ENCODE results near the gene KRT6B. TPM values are rescaled to one million over a fixed set of nuclear protein-coding genes. Genes with fewer than 3 reads are reported as not detected.

The KRT6B gene
- total RNA-seq, 1 donor from 2014 or later: 0.36 TPM

DNA sequence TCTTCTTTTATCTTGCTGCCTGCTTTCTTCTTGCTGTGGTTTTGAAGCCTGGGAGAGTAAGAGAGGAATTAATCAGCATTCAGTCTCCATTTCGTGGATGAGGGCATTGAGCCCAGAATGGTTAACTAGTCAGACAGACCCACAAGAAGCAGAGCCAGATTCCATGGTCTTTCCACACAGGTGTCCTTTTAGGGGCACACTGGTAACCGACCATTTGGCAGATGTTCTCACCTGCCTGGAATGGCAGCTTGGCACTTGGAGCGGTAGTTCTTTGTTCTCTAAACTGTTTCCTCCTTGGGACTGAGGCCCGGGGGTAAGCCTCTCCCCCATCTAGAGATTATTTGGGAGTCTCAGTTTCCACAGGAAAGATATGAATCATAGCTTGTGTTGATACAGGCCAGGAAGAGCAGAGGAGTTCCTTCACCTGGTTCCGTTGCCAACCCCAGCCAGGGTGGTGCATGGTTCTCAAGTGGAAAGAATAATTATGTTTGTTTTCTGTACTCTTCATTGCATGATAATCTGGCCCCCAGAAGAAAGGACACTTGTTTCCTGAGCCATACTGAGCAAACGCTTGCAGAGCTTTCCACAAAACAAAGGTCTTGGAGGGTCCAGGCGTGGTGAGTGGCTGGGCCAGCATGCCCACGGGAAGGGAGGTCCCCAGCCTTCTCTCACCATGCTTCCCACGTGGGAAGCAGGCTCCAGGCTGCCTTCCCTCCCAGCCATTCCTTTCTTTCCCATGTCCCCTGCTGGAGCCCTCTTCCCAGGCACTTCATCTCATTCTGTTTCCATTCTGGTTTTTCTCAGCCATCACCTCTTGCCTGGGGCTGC, 15.7 kb downstream of the KRT6B start:
- no peak for DNase-seq (ENCODE audit: low spot score)

DNA sequence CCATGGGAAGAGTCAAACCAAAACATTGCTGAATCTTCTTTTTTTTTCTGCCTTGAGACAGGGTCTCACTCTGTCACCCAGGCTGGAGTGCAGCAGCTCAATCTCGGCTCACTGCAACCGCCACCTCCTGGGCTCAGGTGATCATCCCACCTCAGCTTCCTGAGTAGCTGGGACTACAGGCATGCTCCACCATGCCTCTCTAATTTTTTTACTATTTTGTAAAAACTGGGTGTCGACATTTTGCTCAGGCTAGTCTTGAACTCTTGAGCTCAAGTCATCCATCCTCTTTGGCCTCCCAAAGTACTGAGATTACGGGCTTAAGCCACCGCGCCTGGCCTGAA, 16.3 kb downstream of the KRT6B start:
- DNase-seq (ENCODE audit: low spot score): no peak

DNA sequence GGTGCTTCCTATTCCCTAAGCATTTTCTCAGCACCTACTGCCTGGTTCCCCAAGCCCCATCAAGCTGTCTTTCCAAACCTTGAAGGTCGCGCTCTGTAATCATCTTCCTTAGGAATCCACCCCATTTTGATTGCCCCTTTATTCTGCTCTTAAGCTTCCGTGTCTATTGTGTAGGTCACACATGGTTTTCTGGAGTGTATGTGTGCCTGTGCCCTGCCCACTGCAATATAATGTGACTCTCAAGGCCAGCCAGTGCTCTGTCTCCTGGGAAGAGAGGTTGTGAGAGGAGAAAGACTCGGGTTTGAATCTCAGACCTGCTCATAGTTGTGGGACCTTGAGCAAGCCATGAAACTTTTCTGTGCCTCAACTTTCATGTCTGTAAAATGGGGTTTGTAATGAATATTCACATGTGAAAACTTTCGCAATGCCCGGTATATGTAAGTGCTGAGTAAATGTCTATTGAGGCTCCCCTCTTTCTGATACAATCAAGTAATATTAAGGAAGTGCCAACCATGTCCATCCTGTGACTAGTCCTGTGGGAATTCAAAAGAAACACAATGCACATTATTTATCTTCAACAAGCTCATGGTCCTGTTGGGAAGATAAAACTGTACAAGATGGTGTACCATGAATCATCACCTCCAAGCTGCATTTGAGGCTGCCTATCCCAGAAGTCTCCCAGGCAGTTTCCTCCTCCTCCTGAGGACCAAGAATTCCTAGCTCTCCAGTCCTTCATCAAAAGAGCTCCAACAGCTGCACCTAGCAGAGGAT, 17.0 kb downstream of the KRT6B start:
- DNase-seq (ENCODE audit: low spot score): no peak

DNA sequence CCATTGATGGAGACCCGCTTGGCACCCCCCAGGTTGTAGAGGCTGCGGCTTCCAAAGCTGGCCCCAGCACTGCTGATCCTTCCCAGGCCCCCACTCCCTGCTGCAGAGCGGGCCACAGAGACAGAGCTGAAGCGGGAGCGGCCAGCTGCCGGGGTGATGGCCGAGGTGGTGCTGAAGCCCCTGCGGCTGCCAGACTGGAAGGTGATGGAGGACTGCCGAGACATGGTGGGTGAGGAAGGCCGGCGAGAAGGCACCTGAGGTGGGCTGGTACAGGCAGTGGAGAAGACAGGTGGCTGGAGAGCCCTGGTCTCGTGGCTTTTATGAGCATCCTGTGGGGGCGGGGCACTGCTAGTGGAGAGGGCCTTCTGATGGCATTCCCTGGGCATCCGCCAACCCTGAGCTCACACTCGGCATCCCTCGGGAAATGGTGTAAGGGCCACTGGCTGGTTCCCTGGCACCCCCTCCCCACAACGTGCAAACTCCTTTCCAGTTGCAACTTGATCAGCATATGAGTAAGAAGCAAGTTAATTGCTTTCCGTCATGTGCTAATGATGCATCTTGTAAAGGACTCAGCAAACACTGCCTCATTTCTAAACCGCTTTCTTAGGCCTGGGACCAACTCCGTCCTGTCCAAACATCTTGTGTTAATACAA, 17.7 kb downstream of the KRT6B start, which contains the start of gene KRT75:
Gene KRT75 (minus strand): TSS at position 291 of the 653 bp plus-strand sequence. CDS start 67 bp downstream, at position 224.
- no peak for DNase-seq (ENCODE audit: low spot score)

DNA sequence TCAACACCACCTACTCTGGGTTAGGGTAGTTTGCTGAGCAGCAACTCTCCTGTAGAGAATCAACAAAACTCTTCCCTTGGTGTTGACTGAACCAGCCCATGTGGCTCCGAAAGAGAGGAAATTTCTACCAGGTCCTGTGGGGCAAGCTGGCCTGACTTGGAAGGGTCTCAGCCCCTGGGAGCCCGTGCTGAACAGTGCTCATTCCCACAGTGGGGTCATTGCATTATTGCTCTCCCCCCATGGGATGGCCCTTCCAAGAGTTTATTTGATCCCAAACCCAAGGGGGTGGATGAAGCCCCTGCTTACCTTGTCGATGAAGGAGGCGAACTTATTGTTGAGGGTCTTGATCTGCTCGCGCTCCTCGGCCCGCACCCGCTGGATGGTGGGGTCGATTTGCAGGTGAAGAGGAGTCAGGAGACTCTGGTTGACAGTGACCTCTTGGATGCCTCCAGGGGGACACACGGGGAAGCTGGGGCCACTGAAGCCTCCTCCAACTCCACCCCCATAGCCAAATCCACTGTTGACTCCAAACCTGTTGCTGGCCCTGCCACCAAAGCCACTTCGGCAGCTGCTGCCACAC, 18.4 kb downstream of the KRT6B start:
- DNase-seq (ENCODE audit: low spot score): no peak

DNA sequence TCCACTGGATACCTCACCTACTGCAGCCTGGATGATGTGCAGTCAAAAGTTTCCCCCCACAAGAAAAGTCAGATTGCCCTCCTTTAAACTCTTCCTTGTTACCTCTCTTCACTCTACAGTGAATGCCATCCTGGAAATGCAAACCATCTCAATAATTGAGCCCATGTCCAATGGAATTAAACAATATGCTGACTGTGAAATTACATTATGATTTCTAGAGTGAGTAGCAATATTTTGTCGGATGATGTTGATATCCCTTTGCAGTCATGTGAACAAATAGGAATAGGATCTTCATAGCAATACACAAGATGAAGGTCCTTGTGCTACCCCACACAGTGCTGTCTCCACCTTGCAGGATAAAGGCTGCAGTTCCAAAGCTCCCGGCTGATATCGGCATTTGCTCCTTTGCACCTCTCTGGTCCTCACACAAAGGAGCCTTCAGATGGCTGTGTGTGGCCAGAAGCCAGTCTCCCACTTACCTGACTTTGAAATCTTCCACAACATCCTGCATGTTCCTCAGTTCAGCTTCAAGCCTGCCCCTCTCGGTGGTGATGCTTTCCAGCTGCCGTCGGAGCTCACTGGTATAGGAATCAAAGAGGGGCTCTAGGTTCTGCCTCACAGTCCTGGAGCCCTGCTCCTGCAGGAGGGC, 19.3 kb downstream of the KRT6B start:
- no peak for DNase-seq (ENCODE audit: low spot score)

DNA sequence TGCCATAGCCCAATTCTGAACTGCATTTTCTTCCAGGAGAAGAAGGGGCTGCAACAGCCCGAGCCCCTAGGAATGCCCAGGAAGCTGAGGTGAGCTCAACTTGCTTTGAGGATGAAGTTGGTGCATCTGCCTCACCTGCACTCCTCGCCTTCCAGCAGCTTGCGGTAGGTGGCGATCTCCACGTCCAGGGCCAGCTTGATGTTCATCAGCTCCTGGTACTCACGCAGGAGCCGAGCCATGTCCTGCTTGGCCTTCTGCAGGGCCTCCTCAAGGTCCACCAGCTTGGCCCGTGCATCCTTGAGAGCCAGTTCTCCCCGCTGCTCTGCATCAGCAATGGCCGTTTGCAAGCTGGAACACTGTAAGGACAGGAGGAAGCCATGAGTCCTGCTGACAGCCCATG, 23.8 kb downstream of the KRT6B start:
- no peak for DNase-seq (ENCODE audit: low spot score)

DNA sequence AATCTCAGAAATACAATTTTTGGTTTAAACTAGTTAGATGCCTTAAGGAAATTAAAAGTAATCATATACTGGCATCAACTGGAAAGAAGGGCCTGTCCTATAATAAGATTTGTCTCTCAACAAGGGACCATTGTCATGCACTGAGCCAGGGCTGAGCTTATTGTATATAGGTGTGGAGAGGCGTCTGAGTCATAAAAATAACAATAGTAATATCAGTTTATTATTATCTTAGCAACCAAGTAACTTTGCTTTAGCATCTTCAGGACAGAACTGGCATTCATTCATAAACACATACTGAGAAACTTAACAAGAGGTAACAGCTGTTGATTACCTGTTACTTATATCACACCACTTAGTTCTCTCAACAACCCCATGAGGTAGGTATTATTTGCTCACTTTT, 24.9 kb downstream of the KRT6B start:
- no peak for DNase-seq (ENCODE audit: low spot score)

DNA sequence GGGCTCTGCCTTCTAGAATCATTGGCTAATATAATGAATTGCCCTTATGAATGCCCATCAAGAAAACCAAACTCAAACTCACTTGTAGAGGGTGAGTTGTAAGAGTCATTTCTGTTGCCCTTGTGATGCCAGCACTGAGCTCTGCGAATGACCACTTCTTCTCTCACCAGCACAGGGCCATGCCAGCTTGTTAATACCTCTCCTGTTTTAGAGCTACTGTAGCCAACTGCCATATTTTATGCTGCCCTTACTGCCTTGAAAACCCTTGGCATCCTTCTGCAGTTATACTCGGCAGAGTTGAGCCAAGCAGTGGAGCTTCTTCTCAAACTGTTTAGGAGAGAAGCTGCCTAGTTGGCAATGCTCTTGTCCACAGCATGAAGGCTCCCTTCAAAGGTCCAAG, 25.9 kb downstream of the KRT6B start:
- DNase-seq (ENCODE audit: low spot score): no peak

DNA sequence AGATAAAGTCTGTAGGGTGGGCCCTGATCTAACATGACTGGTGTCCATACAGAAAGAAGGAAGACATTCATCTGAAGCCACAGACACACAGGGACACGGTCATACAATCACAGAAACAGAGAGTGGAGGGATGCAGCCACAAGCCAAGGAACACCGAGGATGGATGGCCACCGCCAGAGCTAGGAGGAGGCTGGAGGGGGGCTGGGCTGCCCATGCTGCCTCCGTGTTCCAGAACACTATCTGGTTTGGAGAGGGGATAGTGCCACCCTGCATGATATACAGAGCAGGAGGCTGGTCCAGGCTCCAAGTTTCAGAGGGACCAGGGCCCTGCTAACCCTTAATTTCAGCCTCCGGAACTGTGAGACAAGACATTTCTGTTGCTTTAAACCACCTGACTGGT, 26.5 kb downstream of the KRT6B start:
- no peak for DNase-seq (ENCODE audit: low spot score)

DNA sequence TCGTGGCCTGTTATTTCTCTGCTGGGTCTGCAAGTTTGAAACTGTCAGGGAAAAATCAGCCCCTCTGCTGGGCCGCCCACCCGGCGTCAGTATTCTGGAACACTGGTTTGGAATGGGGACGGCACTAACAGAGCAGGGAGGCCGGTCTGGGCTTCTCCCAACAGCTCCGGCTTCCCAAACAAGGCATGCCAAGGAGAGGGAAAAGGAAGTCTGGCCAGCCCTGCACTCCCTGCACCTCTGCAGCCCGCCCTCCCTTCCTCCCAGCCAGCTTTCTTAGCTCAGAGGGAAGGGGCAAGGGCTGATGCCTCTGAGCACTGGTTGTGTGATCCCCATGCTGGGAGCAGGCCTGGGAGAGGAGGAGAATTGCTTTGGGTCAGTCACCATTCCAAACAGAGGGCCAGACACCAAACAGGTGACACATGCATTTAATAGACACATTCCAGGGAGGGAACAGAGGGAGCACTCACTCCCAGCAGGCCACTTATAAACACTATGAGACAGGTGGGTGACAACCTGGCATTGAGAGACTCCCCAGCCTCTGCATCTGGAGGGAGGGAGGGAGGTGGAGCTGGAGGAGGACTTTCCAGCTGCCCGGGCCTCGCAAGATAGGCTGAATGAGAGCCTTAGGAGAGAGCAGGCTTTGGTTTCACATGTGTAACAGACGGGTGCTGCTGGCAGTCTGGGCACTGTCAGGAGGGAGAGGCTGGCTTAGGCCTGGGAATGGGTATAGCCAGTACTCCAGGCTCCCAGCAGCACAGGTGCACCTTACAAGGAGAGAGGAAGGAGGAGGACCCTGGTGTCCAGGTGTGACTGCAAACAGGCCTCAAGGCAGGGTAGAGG, 28.1 kb downstream of the KRT6B start:
- DNase-seq (ENCODE audit: low spot score): no peak

DNA sequence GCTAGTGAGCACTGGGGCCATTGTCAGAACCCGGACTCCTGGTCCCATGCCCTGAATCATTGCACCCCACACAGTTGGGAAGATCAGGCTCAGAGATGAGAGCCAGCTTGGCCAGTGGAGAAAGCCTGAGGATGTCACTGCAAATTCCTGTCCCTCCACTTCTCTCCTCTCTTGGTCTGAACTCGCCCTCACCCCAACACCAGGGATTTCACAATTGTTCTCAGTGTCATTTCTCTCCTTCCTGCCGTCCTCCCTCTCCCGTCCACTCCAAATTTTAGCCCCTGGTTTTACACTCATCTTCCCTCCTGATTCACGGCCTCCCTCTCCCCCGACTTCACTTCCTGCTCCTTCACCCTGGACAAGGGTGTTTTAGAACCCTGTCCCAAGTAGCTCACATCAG, 28.9 kb downstream of the KRT6B start:
- DNase-seq (ENCODE audit: low spot score): no peak

DNA sequence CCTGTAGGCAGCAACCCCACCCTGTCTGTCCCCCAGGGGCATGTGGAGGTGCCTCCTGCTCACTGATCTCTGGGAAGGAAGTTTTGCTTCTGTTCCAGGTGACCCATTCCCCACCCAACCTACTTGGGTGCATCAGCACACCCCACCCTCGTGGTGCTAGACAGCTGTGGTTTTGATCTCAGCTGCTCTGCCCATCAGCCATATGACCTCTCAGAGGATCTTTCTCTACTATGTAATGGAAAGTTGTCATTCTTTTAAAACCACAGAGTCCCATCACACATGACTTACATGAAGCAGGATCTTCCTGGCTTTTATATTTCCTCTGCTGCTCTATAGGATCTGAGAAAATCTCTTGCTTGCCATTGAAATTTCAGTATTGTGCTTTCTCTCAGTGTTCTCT, 32.3 kb downstream of the KRT6B start:
- DNase-seq (ENCODE audit: low spot score): no peak

DNA sequence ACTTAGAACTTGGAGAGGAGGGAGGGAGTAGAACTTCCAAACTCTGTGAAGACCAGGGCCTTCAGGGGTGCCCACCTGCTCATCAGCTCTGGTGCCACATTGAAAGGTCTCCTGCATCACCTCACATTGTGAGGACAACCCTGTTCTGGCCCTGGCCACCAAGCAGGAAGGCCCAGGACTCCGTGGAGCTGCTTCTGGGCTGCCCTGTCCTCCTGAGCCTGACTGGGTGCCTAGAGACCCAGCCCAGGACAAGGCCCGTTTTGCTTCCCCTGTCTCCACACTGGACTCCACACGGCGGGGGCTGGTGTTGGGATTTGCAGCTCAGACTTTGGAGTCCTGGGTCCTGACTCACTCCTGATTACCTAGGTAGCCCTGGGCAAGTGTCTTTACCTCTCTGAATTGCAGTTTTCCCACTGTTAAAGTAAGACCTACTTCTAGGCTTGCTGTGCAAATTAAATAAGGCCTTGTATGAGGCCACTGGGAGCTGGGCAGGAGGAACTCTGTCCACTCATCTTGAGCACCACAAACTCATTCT, 33.3 kb downstream of the KRT6B start:
- no peak for DNase-seq (ENCODE audit: low spot score)

DNA sequence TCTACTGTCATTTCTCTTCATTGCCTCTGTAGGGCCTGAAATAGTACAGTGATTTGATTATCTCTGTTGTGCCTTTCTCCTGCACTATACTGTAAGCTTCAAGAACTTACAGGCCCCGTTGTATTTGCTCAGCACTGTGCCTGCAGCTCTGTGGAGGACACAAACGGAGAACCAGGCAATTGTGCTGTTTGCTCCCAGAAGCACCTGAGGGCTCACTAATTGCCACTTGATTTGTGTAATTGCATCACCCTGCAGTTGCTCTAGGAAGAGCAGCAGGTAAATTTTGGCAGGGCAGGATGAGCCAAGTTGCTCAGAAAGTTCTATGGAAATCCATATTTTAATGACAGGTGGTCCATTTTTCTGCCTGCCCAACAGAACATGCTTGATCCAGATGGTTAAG, 34.2 kb downstream of the KRT6B start:
- no peak for DNase-seq (ENCODE audit: low spot score)

DNA sequence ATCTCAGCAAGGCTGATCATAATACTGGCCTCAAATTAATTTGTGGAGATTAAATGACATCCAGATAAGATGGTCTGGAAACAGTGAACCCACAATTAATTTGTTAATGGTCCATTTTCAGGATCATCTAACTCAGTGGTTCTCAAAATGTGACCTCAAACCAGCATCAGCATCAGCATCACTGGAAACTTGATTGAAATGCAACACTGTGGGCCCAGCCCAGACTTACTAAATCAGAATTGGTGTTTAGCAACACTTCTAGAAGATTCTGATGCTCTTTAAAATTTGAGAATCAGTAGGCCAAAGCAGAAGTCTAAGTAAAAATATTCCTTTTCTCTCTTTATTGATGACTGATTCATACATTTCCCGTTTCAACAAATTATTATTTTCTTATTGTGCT, 35.2 kb downstream of the KRT6B start:
- DNase-seq (ENCODE audit: low spot score): no peak

DNA sequence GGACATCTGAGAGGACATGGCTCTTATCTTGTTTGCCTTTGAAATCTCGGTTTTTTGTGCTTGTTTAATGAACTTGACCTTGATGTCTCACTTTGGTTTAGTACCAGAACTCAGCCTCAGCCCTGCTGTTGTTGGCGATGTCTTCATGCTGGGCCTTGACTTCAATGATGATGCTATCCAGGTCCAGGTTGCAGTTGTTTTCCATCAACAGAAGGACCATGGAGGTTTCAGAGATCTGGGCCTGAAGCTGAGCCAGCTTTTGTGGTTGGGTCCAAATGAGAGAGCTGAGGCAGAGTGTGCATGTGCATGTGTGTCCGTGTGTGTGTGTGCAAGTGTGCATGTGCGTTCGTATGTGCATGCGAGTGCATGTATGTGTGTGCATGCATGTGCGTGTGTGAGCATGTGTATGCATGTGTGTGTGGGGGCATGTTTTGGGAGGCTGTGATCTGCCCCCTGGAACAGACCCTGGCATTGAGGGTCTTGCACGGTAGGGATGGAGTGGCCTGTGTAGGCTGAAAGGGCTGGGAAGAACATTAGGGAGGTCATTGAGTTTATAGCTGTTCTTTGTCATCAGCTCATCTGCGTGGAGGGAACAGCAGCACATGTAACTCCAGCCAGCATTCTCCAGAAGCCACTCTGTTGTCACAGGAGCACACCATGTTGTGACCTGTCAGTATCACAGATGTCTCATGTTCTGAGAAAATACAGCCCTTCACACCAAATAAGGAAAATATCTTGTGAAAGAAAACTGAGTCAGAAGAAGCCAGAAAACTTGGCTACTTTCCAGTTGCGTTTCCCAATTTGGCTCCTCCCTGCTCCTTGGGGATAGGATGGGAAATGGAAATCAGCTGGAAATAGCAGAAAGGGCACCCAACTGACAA, 35.8 kb downstream of the KRT6B start:
- peak; percentile 73 for DNase-seq (ENCODE audit: low spot score)

DNA sequence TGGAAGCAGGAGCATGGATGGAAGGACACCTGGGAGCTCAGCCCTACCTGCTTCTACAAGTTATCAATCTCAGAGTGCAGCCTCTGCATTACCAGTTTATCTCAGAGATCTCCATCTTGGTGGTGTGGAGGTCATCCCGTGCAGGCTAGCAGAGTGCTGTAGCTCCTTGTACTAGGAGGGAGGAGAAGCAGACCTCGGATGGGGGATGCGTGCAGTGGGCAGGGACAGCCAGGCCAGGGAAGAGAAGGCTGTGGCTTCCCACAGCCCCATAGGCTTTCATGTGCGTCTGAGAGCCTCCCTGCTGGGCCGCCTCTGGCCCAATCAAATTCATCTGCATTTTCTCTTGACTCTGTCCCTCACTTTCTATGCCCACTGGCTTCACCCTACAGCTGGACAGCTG, 37.0 kb downstream of the KRT6B start:
- no peak for DNase-seq (ENCODE audit: low spot score)

DNA sequence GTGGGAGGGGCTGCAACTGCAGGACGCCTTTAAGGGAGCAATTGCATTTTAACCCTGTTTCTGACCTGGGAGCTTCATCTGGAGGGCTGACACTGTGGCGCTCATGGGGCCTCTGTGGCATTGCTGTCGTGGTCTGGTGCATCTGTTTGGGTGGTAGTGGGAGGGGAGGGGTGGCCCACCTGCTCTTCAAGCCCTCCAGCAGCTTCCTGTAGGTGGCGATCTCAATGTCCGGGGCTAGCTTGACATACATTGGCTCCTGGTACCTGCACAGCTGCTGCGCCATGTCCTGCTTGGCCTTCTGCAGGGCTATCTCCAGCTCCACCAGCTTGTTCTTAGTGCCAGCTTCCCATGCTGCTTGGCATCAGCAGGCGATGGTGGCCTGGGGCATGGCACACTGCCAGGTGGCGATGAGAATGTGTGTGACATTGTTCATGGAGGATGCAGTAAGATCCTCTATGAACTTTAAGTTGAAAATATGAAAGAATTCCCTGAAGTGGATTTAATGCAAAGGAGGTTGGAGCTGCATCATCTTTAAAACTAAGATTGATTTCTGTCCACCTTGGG, 38.1 kb downstream of the KRT6B start:
- DNase-seq (ENCODE audit: low spot score): no peak
